NCI-H128 (cell line): Measurements from ENCODE around the gene PSMB9.
A peak's percentile ranks its signal among the peaks of the same experiment; 100 is the strongest.

ENCODE experiments used
- DNase-seq: peaks from one replicate; lab custom pipeline; 2025; ENCODE audit not compliant: unreplicated experiment; lab: John Stamatoyannopoulos, UW

Gene PSMB9

GRCh38 chr6:32839356-32839755 lies 14.6 kb upstream of the PSMB9 start:
- no peak for DNase-seq

- DNase-seq = no peak
Measured at GRCh38 chr6:32840604-32841246, 13.3 kb upstream of the PSMB9 start.

DNA sequence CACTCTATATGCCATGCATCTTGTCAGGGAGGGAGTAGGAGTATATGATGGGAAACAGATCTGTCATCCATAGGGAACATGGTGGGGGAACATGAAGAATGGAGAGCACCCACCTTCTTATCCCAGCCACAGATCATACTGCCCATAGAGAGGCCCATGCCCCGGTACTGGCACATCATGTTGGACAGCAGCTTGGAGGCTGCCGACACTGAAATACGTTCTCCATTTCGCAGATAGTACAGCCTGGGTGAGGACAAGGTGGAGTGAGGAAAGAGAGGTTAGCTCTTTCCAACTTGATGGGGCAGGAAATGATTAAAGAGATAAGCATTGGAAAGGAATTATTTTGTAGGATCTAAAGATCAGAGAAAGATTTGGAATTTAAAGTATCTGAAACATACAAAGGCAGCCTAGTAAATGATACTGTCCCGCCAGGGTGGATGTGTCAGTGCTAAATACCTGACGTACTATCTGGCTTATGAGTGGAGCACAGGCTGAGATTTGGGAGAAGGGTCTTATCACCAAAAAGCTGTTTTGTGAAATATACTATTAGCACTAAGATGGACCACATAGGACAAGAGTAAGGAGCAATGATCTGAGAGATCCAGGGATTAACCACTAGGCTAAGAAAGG lies 11.9 kb upstream of the PSMB9 start:
- DNase-seq = no peak

DNA sequence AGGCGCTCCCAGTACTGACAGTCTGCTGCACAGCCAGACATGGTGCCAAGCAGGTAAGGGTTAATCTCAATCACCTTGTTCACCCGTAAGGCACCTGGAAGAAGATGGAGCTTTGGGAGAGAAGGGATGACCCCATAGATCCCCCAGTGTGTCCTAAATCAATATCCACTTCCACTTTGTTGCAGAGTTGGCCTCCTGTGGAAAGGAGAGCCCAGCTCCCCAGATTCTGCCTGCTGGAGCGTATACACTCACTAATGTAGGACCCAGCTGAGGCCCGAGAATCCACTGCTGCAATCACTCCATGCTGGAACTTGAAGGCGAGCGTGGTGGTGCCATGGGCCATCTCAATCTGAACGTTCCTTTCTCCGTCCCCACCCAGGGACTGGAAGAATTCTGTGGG lies 11.3 kb upstream of the PSMB9 start:
- DNase-seq = no peak

- DNase-seq = no peak
Measured at GRCh38 chr6:32843331-32843978, 10.5 kb upstream of the PSMB9 start.

GRCh38 chr6:32843979-32844838 lies 9.8 kb upstream of the PSMB9 start, which contains the start of gene PSMB8:
PSMB8 (minus strand) TSS chr6:32844047; CDS start chr6:32843996, 51 bp downstream.
- peak; percentile 81 for DNase-seq

- DNase-seq = no peak
Measured at GRCh38 chr6:32844839-32845383, 9.1 kb upstream of the PSMB9 start.

- DNase-seq = no peak
Measured at GRCh38 chr6:32845384-32845884, 8.6 kb upstream of the PSMB9 start.

DNA sequence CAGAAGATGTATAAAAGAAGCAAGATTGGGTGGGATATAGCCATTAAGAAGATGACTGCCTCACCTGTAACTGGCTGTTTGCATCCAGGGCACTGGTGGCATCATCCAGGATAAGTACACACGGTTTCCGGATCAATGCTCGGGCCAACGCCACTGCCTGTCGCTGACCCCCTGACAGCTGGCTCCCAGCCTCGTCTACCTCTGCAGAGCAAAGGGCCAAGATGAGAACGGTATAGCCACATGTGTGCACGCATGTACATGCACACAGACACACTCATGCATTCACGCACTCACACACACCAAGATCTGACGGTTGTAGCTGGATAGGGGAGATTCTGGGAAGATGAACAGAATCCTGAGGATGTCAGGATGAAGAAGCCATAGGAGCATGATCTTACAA lies 7.0 kb upstream of the PSMB9 start:
- DNase-seq = no peak

DNA sequence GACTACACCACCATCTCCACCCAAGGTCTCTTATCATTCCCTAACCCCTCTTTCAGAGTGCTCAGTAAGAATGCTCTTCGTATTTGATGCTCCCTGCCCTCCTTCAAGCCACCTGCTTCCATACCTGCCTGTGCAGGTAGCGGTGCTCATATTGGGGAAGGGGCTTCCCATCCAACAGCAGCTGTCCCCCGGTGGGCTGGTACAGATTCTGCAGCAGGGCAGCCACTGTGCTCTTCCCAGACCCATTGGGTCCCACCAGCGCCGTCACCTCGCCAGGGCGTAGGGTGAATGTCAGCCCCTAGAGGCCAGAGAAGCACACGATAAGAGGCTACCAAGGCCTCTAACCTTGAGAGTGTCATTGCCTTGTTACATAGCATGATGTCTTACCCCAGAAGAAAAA lies 6.2 kb upstream of the PSMB9 start:
- DNase-seq = no peak

- no peak for DNase-seq
Measured at GRCh38 chr6:32849126-32849525, 4.9 kb upstream of the PSMB9 start.

GRCh38 chr6:32851025-32851424 lies 3.0 kb upstream of the PSMB9 start:
- no peak for DNase-seq

DNA sequence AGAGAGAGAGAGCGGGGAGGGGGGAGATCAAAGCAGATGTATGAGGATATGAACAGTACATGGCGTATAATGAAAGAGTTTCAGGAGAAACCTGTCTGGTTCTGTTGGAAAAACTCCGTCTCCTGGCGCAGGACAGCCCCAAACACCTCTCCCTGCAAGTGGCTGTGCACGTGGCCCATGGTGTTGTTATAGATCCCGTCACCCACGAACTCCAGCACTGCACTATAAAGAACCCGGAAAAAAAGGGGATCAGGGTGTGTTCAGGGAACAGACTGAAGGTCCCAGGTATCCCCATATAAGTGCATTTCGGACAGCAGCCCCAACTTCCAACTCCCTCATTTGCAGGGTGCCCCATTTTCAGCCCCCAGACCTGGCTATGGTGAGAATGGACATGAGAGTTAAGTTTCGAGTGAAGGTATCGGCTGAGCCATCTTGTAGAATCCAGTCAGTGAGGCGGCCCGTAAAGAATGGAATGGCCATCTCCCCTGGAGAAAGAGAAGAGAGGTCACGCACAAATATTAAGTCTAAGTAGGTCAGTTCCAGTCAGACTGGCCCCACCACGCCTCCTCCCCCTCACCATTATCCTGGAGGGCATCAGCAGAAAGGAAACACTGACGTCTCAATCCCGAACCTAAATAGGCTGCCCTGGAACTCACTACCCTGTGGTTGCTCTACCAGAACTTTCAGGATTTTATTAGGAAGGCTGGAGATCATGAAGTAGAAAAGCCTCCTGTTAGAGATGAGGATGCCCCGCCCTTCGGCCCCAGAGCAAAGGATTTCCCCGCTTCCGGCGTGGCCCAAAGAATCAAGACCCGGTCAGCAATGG lies 1.8 kb upstream of the PSMB9 start:
- DNase-seq = no peak

GRCh38 chr6:32852844-32853540 lies 1.0 kb upstream of the PSMB9 start:
- DNase-seq = no peak

GRCh38 chr6:32854376-32855178 lies 585 bp downstream of the PSMB9 start:
- DNase-seq = no peak

- DNase-seq = no peak
Measured at GRCh38 chr6:32855467-32856174, 1.6 kb downstream of the PSMB9 start.

- DNase-seq = no peak
Measured at GRCh38 chr6:32857156-32857891, 3.3 kb downstream of the PSMB9 start.
